T-helper 22 cell (primary cell): ENCODE results near the gene CXADR.

ENCODE experiments used
- DNase-seq: peaks from one replicate; pipeline ENCODE4 v3.0.0-alpha.2; 2020; ENCODE audit warnings: low read depth

Gene CXADR

DNA sequence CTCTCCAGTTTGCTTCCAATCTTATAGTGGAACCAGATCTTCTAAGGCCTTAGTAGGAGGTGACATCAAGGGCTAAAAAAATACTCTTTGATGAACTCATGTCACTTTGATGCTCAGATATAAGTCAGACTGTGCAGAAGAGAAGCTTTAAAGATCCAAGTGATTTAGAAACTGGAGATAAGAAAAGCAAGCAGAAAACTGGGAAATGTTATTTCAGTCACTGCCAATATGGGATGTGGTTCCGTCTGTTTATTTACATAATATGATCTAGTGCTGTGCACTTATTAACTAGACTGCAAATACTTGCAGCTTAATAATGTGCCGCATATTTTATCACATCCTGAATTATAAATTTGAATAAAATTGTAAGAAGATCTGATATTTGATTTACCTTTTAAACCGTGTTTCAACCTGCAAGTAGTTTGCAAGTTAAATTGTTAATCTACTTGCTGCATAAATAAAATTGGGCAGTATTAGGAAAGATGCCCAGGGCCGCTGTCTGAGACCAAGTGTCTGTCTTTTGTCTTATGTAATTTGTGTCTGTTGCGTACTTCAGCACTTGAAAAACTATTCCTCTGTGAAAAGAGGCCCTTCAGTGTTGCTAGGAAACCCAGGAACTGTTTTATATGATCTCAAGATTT, 29.6 kb downstream of the CXADR start:
- DNase-seq: no peak

DNA sequence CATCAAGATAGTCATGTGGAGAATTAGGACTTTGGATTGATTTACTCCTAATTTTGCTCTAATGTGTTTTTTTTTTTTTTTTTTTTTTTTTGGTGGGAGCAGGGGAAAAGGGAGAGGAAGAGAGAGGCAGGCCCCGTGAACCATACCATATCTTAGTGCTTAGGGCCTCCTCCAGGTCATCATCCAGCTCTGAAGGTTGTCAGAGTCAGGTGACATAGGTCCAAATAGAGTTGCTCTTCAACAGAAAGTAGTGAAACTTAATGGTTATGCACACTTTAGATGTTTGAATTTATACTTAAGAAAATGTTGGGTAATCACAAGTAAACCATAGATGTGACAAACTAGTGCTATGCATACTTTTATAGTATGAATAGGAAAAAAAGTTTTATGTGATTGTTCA, 32.2 kb downstream of the CXADR start:
- no peak for DNase-seq

DNA sequence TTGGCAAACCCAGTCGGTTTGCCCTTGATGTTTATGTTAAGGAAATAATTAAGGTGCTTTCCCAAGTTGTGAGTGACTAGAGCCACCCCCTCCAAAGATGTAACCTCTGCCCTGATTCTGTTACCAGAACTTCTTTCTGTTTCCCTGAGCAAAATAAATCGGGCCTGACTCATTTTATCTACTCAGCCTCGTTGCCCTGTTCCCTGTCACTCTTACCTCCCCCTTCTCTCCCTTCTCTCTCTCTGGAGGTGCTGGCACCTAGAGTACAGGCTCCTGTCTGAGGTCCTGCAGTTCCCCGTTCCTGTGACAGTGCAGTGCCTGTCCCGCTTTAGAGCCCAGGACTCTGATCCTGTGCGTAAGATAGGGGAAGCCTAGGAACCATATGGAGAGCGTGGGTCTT, 35.4 kb downstream of the CXADR start:
- no peak for DNase-seq

DNA sequence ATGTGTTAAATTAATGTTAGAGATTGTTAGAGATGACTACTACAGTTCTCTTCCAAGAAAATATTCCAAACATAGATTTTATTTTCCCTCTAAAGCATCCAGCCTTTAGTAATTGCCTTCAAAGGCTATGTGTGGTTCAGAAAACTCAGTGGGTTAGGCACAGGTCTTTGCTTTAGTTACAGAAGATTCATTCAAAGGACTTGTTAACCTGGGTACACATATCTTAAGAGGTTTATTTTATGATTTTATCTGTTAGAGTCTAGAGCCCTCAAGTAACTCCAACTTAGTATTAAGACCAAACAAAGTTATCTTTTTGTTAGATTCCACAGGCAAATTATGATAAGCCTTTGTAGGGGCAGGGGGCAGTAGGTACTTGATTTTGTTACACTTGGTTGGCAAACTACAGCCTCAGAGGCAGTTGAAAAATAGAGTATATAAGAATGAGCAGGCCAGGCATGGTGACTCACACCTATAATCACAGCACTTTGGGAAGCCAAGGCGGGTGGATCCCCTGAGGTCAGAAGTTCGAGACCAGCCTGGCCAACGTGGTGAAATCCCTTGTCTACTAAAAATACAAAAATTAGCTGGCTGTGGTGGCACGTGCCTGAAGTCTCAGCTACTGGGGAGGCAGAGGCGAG, 37.9 kb downstream of the CXADR start:
- DNase-seq: no peak

GRCh38 chr21:17552410-17552809, 39.6 kb downstream of the CXADR start:
- DNase-seq: no peak

- DNase-seq: no peak
Observed at GRCh38 chr21:17554120-17554519, 41.3 kb downstream of the CXADR start.

DNA sequence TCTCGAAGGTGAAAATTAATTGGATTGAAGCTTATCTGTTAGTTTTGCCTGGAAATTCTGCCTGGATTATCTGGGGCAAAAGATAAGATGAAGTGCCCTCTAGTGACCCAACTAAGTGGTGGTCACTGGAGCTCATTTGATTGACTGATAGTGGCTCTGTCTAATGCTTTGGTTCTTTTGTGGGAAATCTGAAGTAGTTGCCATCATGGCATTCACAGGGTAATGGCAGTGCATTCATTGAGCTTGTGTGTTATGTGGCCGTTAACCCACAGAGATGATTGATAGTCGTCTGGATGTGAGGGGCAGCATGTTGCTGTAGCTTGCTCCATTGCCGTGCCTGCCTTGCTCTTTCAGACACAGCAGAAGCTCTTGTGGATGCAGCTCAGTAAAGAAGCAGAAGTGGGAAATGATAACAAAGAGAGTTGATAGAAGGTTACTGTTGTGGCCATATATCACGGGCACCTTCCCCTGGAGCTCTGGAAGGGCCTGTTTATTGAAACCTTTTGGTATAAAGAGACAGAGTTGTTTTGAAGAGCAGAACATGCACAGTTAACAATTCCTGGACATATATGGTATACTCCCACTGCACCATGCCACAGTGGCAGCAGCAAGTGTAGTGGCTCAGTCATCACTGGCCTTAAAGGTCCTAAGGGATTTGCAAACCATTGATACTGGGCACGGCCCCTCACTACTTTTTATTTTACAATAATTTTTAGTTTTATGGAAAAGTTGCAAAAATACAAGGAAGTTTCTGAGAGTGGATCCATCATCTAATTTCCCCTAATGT, 42.0 kb downstream of the CXADR start:
- no peak for DNase-seq

DNA sequence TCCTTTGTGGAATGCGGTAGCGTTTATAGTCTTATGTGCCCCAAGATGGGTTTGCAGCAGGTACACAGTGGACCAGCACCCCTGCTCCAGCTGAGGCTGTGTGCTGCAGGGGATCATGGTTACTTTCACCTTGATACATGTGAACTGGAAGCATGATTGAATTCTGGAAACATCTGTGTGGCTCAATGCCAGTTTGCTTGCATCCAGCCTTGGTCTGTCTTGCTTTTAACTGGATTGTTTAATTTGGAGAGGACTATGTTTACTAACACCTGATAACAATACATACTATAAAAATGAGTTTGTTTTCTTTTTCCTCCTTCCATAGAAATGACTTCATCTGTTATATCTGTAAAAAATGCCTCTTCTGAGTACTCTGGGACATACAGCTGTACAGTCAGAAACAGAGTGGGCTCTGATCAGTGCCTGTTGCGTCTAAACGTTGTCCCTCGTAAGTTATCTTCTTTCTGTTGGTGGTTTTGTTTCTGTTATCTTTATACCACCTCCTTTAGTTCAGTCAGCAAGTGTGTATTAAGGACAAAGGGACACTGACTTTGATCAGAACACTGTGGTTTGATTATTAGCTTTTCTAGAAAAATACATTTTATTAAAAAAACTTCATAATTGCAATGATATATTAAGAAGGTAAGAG, 47.7 kb downstream of the CXADR start:
- no peak for DNase-seq

- DNase-seq: no peak
Observed at GRCh38 chr21:17570786-17571185, 57.9 kb downstream of the CXADR start.

GRCh38 chr21:17572431-17572830, 59.6 kb downstream of the CXADR start:
- no peak for DNase-seq

DNA sequence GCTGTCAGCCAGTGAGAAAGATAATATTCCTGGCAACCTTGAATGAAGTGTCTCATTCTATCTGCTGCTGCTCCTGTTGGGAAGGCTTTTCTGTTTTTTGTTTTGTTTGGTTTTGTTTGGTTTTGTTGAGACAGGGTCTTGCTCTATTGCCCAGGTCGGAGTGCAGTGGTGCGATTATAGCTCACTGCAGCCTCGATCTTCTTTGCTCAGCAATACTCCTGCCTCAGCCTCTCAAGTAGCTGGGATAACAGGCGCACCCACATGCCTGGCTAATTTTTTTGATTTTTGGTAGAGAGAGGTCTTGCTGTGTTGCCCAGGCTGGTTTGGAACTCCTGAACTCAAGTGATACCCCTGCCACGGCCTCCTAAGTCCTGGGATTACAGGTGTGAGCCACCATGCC, 62.2 kb downstream of the CXADR start:
- no peak for DNase-seq

DNA sequence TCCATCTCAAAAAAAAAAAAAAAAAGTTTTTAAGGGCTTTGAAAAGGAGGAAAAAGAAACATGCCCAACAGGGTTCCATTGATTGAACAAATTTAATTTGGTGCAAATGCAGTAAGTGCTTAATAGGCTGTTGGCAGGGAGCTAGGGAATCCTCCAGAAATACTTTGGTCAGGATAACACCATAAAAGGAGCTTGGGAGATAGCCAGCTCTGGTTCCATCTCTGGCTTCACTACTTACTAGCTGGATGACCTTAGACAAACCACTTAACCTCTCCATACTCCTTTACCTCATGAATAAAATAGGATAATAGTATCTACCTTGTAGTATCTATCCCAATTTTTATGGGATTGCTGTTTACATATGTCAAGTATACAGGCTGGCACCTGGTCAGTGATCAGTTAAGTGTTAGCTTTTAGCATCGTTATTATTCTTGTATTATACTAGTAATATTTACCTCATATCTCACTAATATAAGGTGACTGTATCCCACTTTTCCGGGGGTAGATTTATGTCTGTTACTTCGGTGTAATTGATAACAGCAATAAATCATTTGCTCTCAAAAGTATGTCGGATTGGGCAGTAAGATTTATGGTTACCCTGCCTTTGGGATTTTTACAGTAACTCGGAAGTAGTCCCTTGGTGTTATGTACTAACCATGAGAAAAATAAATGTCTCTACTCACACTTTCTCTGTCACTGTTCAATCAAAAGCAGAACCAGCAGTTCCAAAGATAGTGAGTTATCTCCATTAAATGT, 63.4 kb downstream of the CXADR start:
- DNase-seq: no peak

DNA sequence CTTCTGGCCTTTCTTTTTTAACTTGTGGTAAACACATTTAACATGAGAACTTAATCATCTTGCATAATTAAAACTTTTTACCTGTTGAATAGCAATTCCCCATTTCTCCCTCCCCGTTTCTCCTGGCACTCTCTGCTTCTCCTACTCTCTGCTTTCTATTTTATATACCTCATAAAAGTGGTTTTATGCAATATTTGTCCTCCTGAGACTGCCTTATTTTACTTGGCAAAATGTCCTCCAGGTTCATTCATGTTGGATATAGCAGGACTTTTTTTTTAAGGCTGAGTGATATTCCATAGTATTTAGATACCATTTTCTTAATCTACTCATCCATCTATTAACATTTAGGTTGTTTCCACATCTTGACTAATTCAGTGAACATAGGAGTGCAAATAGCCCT, 64.9 kb downstream of the CXADR start:
- no peak for DNase-seq

DNA sequence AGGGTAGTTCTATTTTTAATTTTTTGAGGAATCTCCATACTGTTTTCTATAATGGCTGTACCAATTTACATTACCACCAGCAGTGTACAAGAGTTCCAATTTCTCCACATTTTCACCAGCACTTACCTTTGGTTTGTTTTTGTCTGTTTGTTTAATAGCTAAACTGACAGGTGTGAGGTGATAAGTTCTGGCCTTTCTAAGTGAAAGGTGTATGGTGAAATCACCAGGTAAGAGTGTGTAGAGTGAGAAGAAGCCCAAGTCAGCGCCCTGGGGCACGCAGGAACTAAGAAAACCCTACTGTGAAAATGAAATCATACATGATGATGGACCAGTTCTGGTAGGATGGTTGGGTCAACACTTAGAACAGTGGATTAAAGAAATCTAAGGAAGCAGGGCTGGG, 65.3 kb downstream of the CXADR start:
- DNase-seq: no peak

GRCh38 chr21:17578876-17579275, 66.0 kb downstream of the CXADR start:
- no peak for DNase-seq

GRCh38 chr21:17580319-17580718, 67.5 kb downstream of the CXADR start:
- no peak for DNase-seq

DNA sequence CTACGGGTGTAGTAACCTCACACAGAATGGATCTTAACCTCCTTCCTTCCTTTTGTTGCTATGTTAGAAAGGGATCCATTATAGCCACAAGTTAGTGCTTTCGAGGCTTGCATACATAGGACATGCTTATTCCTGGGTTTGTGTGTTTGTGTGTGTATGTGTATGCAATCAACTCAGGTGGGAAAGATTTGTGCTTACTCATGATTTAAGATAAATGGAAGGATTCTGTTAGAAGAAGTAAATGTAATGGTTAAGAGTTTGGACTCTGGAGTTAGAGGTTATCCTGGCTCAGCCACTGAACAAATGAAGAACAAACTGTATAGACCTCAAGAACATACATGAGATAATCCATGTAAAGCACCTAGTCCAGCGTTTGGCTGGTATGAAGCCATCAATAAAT, 71.1 kb downstream of the CXADR start:
- no peak for DNase-seq

DNA sequence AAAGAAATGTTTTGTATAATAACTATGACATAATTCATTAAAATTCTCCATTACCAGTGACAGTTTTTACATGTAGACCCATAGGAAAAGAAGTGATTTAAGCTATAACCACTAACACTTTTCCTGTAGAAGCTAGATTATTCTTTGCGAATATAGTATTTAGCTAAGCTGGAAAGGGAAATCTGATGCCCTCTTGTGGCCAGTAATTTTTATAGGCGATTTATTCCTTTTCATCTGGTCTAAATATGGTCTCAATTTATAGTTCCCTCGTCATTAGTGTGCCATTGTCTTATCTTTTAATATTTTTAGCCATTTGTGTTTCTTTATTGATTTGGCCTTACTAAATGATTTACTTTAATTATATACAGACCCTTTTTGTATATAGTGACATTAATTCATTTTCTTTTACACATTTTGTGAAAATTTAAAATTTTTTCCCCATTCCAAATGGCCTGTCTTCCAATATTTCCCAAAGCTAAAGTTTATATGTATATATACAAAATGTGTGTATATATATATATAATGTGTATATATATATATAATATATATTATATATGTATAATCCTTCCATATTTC, 73.1 kb downstream of the CXADR start:
- DNase-seq: no peak

DNA sequence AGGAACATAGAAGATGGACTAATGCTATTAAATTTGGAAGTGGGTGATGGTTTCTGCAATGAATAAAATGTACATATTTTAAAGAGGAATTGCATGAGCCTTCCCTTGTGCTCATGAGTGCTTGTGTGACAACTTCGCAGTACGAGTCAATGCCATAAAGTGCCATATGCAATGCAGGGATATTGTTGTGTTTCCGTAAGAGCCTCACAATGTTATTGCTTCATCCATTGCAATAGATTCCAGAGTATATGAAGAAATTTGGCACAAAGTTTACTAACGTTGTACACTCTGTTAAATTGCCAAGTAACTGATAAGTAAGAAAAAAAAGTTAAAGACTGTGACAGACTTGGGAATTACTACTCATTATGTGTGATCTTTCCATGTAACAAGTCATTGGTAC, 77.6 kb downstream of the CXADR start:
- no peak for DNase-seq

GRCh38 chr21:17597680-17598079, 84.8 kb downstream of the CXADR start:
- DNase-seq: no peak

DNA sequence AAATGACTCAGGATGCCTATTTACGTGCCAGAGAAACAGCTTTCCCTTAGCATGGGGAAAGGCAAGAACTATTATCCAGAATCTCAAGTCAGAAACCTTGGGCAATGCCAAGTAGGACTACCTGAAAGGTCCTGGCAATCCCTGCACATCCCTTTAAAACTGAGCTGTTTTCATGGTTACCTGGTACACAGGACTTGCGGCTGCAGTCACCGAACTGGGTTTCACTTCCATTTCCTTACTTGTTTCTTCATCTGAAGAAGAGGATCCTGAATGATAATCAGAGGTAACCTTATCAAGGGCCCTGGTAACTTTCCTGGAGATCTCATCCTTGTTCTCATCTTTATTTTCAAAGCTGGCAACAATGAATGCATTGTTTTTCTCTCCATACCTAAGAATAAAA, 85.6 kb downstream of the CXADR start:
- DNase-seq: no peak

DNA sequence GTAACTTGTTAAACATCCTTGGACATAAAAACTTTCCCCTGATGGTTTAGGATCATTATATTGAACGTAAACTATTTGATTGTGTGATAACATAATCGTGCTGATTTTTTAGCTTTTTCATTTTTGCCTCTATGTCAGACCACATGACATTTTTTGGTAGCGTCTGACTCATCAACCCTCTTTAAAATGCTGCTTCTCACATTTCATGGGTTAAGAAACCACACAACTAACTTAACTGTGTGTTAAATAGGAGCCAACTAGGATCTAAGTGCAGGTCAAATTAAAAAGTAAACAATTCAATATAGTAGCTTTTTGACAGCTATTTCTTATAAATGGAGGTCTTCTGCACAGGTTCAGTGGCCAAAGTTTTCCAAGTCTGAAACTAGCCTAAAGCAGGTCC, 90.0 kb downstream of the CXADR start:
- DNase-seq: no peak
